Measurements from ENCODE around the gene GMEB2. TPM values are rescaled to one million over a fixed set of nuclear protein-coding genes. Genes with fewer than 3 reads are reported as not detected.

Gene GMEB2
- total RNA-seq, 1 experiment from 2014 or later = 17.0 TPM

DNA sequence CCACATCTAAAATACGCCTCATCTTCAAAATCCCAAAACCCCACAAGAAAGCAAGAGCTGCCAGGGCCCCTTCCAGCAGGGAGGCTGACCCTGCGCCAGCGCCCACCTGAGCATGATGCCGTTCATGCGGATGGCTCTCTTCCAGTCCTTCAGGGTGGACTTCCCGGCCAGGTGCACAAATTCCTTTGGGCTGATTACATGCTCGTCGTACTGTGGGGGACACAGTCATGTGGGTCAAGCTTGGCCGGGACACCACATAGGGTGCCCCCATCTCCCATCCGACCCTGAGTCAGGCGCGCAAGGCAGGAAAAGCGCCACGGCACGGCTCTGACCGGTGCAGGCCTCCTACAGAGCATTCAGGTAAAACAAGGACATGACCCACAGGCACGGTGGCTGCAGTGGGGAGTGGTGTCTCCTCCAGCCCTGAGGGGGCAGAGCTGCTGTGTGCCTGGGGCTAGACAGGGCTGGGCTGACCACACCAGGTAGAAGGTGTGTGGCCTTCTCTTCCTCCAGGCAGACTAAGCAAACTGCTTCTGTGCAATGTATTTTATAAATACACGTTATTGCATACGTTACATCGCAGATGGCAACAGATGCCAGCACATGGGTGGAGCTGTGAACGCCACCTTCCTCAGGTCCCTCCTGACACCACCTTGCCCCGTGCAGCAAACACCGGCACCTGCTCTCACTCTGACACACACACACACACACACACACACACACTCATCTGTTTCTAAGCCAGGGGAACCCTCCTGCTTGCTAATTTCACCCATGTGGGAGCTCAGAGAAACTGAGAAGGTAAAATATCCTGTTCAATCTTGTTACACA lies 29.0 kb downstream of the GMEB2 start:
- no peak overlapping the region for H3K4me3 ChIP-seq (ENCODE audit: insufficient read depth, low read depth, low read length)
- no peaks in the 10 kb centered on the region for H3K27me3 ChIP-seq (ENCODE audit: control insufficient read depth, insufficient read depth, low read length)
- H3K36me3 ChIP-seq (replicated peaks; ENCODE audit: control insufficient read depth, insufficient read depth, low read length) = peaks cover 7% of the 10 kb centered on the region
- peak; percentile 41 for DNase-seq

GRCh38 chr20:63596423-63596822 lies 30.5 kb downstream of the GMEB2 start:
- Histone ChIP-seq H3K36me3 (replicated peaks; ENCODE audit: control insufficient read depth, insufficient read depth, low read length) (peaks cover 3% of the 10 kb centered on the region), H3K4me3 (ENCODE audit: insufficient read depth, low read depth, low read length) (no peak overlapping the region), H3K27me3 (ENCODE audit: control insufficient read depth, insufficient read depth, low read length) (no peaks in the 10 kb centered on the region)
- DNase-seq = no peak

DNA sequence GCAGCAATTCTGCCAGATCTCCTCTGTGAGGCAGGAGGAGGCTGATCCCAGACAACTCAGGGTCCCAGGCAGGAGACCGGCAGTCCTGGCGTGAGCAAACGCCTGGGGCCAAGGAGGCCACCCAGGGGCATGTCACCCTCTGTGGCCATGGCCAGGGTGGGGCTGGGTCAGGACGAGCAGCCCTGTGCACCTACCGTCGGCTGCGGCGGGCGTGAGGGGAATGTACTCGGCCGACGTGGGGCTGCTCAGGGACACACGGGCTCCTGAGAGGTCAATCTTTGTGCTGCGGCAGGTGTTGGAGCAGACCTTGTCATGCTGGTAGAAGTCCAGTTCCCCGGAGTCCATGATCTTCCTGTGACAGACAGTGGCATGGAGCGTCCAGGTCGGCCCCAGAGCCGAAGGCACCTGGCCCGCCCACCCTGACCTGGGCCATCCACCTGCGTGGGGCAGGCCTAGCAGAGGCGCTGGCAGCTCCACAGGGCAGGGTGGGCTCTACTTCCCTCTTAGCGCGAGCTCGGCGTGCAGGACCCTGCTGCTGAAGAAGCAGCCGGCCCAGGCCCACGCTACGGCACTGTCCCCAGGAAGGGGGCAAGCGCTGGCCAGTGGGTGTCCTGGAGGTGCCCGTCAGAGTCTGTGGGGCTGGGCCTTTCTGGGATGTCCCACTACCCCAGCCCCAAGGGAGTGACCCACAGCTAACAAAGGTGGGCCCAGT lies 31.3 kb downstream of the GMEB2 start:
- Histone ChIP-seq H3K27me3 (ENCODE audit: control insufficient read depth, insufficient read depth, low read length) (no peaks in the 10 kb centered on the region), H3K36me3 (replicated peaks; ENCODE audit: control insufficient read depth, insufficient read depth, low read length) (peaks cover 2% of the 10 kb centered on the region)
- DNase-seq = peak; percentile 52

DNA sequence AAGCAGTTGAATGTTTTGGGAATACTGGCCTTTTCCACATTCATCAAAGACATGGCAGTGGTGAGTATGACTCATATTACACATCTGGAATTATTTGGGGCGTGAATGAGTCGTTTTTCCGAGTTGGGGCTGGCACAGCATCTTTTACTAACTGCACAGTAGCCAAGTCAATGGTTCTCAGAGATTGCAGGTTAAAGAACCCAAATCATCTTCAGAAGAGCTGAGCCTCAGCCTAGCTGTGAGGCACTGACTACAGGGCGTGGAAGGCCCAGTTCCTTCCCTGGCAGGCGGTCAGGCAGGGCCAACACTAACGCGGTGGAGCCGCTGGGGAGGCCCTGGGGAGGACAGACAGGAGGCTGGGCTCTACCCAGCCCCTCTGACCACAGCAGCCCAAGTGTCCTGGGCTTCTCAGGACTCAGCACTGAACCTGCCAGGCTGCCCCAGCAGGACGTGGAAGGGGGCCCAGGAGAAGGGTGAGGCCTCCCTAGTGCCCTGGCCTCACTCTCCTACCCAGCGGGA lies 32.8 kb downstream of the GMEB2 start:
- Histone ChIP-seq H3K27me3 (ENCODE audit: control insufficient read depth, insufficient read depth, low read length) (no peaks in the 10 kb centered on the region), H3K36me3 (replicated peaks; ENCODE audit: control insufficient read depth, insufficient read depth, low read length) (peaks cover 2% of the 10 kb centered on the region), H3K4me3 (ENCODE audit: insufficient read depth, low read depth, low read length) (no peak overlapping the region)
- peak; percentile 41 for DNase-seq

More for the DNA sequence above, 31.3 kb downstream of the GMEB2 start:
- H3K4me3 ChIP-seq (ENCODE audit: insufficient read depth, low read depth, low read length) = no peak overlapping the region

GRCh38 chr20:63592661-63593060 lies 34.2 kb downstream of the GMEB2 start:
- Histone ChIP-seq H3K27me3 (ENCODE audit: control insufficient read depth, insufficient read depth, low read length) (no peaks in the 10 kb centered on the region), H3K4me3 (ENCODE audit: insufficient read depth, low read depth, low read length) (no peak overlapping the region), H3K36me3 (replicated peaks; ENCODE audit: control insufficient read depth, insufficient read depth, low read length) (peaks cover 2% of the 10 kb centered on the region)
- DNase-seq = peak; percentile 47

GRCh38 chr20:63591786-63592355 lies 35.0 kb downstream of the GMEB2 start:
- peak; percentile 57 for DNase-seq
- H3K4me3 ChIP-seq (ENCODE audit: insufficient read depth, low read depth, low read length) = no peak overlapping the region
- peaks cover 2% of the 10 kb centered on the region for H3K36me3 ChIP-seq (replicated peaks; ENCODE audit: control insufficient read depth, insufficient read depth, low read length)
- no peaks in the 10 kb centered on the region for H3K27me3 ChIP-seq (ENCODE audit: control insufficient read depth, insufficient read depth, low read length)

GRCh38 chr20:63591147-63591533 lies 35.8 kb downstream of the GMEB2 start:
- Histone ChIP-seq H3K36me3 (replicated peaks; ENCODE audit: control insufficient read depth, insufficient read depth, low read length) (peaks cover 2% of the 10 kb centered on the region), H3K4me3 (ENCODE audit: insufficient read depth, low read depth, low read length) (no peak overlapping the region), H3K27me3 (ENCODE audit: control insufficient read depth, insufficient read depth, low read length) (no peaks in the 10 kb centered on the region)
- DNase-seq = peak; percentile 51

- peak; percentile 56 for DNase-seq
- no peak overlapping the region for H3K4me3 ChIP-seq (ENCODE audit: insufficient read depth, low read depth, low read length)
- peaks cover 2% of the 10 kb centered on the region for H3K36me3 ChIP-seq (replicated peaks; ENCODE audit: control insufficient read depth, insufficient read depth, low read length)
- no peaks in the 10 kb centered on the region for H3K27me3 ChIP-seq (ENCODE audit: control insufficient read depth, insufficient read depth, low read length)
Observed at GRCh38 chr20:63590218-63591146, 36.4 kb downstream of the GMEB2 start.

GRCh38 chr20:63589261-63590217 lies 37.4 kb downstream of the GMEB2 start:
- Histone ChIP-seq H3K36me3 (replicated peaks; ENCODE audit: control insufficient read depth, insufficient read depth, low read length) (peaks cover 2% of the 10 kb centered on the region), H3K4me3 (ENCODE audit: insufficient read depth, low read depth, low read length) (no peak overlapping the region), H3K27me3 (ENCODE audit: control insufficient read depth, insufficient read depth, low read length) (no peaks in the 10 kb centered on the region)
- DNase-seq = no peak

DNA sequence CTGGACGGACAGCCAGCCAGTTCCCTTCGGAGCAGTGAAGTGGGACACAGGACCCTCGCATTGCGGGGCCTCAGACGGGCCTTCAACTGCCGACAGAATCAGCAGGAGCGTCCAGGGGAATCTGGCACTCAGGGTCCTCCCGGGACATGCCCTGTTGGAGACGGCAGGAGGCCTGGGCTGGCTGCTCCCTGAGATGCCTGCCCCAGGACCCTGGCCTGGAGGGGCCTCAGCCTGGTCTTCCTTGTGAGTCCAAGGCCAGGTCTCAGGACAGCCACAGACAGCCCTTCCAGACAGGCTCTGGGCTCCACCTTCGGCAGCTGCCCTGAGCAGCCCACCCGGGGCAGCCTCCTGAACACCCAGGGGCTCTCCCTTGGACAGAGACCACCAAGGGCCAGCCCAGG lies 38.3 kb downstream of the GMEB2 start:
- Histone ChIP-seq H3K36me3 (replicated peaks; ENCODE audit: control insufficient read depth, insufficient read depth, low read length) (peaks cover 2% of the 10 kb centered on the region), H3K27me3 (ENCODE audit: control insufficient read depth, insufficient read depth, low read length) (no peaks in the 10 kb centered on the region), H3K4me3 (ENCODE audit: insufficient read depth, low read depth, low read length) (no peak overlapping the region)
- no peak for DNase-seq

DNA sequence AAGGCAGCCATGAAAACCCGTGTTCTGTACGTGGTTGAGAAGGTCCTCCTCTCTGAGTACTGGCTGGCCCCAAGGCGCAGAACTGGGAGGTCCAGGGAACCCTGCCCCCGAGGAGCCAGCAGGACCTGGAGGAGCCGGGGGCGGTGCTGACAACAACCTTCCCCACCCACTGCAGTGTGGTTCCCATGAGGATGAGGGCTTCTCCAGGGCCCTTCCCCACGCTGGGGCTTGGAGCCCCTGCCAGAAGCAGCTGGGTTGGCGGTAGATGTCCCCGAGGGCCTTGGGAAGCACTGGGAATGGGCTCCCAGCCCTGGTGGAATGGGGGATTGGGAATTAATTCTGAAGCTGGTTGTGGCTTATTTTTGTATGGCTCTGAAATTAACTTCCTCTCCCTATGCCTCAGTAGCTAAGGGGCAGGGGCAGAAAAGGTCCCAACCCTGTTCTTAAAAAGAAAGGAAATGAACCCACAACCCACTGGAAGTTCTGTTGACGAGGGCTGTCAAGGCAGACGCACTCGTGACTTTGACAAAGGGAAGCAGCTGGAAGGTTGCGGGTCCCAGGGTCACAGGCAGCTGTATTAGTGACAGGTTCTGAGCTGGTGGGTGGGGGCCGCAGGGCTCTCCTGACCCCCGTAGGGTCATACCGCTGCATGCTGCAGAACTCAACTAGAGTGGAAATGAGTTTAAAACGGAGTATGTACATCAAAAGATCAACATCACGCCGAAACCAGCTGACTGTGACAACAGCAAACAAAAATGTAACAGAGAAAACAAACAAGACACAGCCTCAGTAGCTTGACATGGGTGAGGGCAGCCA lies 38.9 kb downstream of the GMEB2 start:
- Histone ChIP-seq H3K36me3 (replicated peaks; ENCODE audit: control insufficient read depth, insufficient read depth, low read length) (peaks cover 2% of the 10 kb centered on the region), H3K4me3 (ENCODE audit: insufficient read depth, low read depth, low read length) (no peak overlapping the region)
- DNase-seq = no peak

GRCh38 chr20:63587256-63587655 lies 39.6 kb downstream of the GMEB2 start:
- H3K27me3 ChIP-seq (ENCODE audit: control insufficient read depth, insufficient read depth, low read length) = no peaks in the 10 kb centered on the region
- no peak for DNase-seq
- no peak overlapping the region for H3K4me3 ChIP-seq (ENCODE audit: insufficient read depth, low read depth, low read length)
- peaks cover 2% of the 10 kb centered on the region for H3K36me3 ChIP-seq (replicated peaks; ENCODE audit: control insufficient read depth, insufficient read depth, low read length)

More for the DNA sequence above, 38.9 kb downstream of the GMEB2 start:
- H3K27me3 ChIP-seq (ENCODE audit: control insufficient read depth, insufficient read depth, low read length) = no peaks in the 10 kb centered on the region
